HL-60 (cell line): ENCODE data around the gene GAL3ST1.

Source experiments
- POLR2AphosphoS5 ChIP-seq: IDR thresholded peaks from 2 replicates; pipeline ENCODE4 v1.6.1; 2012; ENCODE audit warnings: low read depth
- SPI1 ChIP-seq: IDR thresholded peaks from 2 replicates; pipeline ENCODE4 v1.6.1; 2012; ENCODE audit warnings: low read depth, mild to moderate bottlenecking, borderline replicate concordance
- TF ChIP-seq, protein P1 (sequence below): IDR thresholded peaks from one replicate; pipeline ENCODE4 v1.5.1; 2011; ENCODE audit warnings: low read length, control low read depth, inconsistent platforms; ENCODE audit not compliant: insufficient read depth
- TF ChIP-seq, protein P2 (sequence below): IDR thresholded peaks from 2 replicates; pipeline ENCODE4 v1.6.1; 2012; ENCODE audit warnings: low read depth; ENCODE audit not compliant: insufficient replicate concordance

DNA sequence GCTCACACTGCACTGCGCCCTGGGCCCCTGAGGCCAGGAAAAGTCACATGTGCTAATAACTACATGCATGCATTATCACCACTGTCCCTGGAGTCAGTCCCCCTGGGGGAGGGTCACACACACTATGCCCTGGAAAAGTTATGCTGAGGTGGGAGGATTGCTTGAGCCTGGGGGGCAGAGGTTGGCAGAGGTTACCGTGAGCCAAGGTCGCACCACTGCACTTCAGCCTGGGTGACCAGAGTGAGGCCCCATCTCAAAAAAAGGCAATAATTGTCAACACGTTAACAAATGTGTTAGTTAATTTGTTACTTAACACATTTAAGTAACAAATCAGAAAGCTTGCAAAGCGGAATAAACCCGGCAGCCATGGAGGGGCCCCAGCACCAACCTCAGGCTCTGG lies 14.6 kb downstream of the GAL3ST1 start:
- TF ChIP-seq POLR2AphosphoS5: no peak
- TF ChIP-seq, protein P1, sequence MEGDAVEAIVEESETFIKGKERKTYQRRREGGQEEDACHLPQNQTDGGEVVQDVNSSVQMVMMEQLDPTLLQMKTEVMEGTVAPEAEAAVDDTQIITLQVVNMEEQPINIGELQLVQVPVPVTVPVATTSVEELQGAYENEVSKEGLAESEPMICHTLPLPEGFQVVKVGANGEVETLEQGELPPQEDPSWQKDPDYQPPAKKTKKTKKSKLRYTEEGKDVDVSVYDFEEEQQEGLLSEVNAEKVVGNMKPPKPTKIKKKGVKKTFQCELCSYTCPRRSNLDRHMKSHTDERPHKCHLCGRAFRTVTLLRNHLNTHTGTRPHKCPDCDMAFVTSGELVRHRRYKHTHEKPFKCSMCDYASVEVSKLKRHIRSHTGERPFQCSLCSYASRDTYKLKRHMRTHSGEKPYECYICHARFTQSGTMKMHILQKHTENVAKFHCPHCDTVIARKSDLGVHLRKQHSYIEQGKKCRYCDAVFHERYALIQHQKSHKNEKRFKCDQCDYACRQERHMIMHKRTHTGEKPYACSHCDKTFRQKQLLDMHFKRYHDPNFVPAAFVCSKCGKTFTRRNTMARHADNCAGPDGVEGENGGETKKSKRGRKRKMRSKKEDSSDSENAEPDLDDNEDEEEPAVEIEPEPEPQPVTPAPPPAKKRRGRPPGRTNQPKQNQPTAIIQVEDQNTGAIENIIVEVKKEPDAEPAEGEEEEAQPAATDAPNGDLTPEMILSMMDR: no peak
- TF ChIP-seq, protein P2, sequence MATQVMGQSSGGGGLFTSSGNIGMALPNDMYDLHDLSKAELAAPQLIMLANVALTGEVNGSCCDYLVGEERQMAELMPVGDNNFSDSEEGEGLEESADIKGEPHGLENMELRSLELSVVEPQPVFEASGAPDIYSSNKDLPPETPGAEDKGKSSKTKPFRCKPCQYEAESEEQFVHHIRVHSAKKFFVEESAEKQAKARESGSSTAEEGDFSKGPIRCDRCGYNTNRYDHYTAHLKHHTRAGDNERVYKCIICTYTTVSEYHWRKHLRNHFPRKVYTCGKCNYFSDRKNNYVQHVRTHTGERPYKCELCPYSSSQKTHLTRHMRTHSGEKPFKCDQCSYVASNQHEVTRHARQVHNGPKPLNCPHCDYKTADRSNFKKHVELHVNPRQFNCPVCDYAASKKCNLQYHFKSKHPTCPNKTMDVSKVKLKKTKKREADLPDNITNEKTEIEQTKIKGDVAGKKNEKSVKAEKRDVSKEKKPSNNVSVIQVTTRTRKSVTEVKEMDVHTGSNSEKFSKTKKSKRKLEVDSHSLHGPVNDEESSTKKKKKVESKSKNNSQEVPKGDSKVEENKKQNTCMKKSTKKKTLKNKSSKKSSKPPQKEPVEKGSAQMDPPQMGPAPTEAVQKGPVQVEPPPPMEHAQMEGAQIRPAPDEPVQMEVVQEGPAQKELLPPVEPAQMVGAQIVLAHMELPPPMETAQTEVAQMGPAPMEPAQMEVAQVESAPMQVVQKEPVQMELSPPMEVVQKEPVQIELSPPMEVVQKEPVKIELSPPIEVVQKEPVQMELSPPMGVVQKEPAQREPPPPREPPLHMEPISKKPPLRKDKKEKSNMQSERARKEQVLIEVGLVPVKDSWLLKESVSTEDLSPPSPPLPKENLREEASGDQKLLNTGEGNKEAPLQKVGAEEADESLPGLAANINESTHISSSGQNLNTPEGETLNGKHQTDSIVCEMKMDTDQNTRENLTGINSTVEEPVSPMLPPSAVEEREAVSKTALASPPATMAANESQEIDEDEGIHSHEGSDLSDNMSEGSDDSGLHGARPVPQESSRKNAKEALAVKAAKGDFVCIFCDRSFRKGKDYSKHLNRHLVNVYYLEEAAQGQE: no peak
- TF ChIP-seq SPI1: no peak
